Lower lobe of right lung (tissue), 2 donors: Measurements from ENCODE around the gene FRRS1L. TPM values are rescaled to one million over a fixed set of nuclear protein-coding genes. Genes with fewer than 3 reads are reported as not detected.
A peak's percentile ranks its signal among the peaks of the same experiment; 100 is the strongest.

ENCODE experiments used
- ATAC-seq, 2 donors: fragments of 200-7000 bp; cut with Tn5 transposase; one replicate each; pipeline ENCODE4 v1.9.1; 2020 to 2022; ENCODE audit warnings: mild to moderate bottlenecking in 2 of 2, moderate library complexity in 2 of 2
- DNase-seq: peaks from one replicate; pipeline ENCODE4 v3.0.0-alpha.2; 2020
- H3K27ac ChIP-seq: fragments of 200-600 bp; one replicate; pipeline ENCODE4 v1.8.0; 2022
- H3K27me3 ChIP-seq: fragments of 200-600 bp; one replicate; pipeline ENCODE4 v1.8.0; 2022; ENCODE audit warnings: low read depth
- H3K36me3 ChIP-seq: fragments of 200-600 bp; one replicate; pipeline ENCODE4 v1.8.0; 2022; ENCODE audit warnings: mild to moderate bottlenecking
- H3K4me1 ChIP-seq: fragments of 200-600 bp; one replicate; pipeline ENCODE4 v1.8.0; 2022
- H3K4me3 ChIP-seq: fragments of 200-600 bp; one replicate; pipeline ENCODE4 v1.8.0; 2022; ENCODE audit warnings: mild to moderate bottlenecking
- H3K9me3 ChIP-seq: fragments of 200-600 bp; one replicate; pipeline ENCODE4 v1.8.0; 2022
- intact Hi-C: fragments of 100-400 bp; cut with DNase I; formaldehyde crosslinking; loops from one replicate; pipeline ENCODE4 v1.11.0; 2022
- total RNA-seq: library from RNA; stranded (reverse); fragmentation: NEBNext Ultra II Directional; extraction: Animal tissue kit (Norgen Biotek cat#: 25700); gene quantifications from one replicate; pipeline ENCODE4 v1.2.1, GENCODE V29; 2021
- TF ChIP-seq, protein P1 (sequence below): fragments of 200-600 bp; IDR thresholded peaks from one replicate; pipeline ENCODE4 v1.8.0; 2022; ENCODE audit warnings: antibody characterized with exemption, mild to moderate bottlenecking
- donor health status: DM: no; HTN: yes; CAD: no; lungs with severe emphysema.

The FRRS1L gene
- total RNA-seq, 1 donor from 2014 or later = 0.06 TPM

GRCh38 chr9:109101202-109101595 is 65.8 kb downstream of the FRRS1L start:
- intact Hi-C loops = no loop called here
- H3K27me3 ChIP-seq = no peaks in the 10 kb centered on the region
- DNase-seq = no peak
- ATAC-seq = no peak
- TF ChIP-seq, protein P1, sequence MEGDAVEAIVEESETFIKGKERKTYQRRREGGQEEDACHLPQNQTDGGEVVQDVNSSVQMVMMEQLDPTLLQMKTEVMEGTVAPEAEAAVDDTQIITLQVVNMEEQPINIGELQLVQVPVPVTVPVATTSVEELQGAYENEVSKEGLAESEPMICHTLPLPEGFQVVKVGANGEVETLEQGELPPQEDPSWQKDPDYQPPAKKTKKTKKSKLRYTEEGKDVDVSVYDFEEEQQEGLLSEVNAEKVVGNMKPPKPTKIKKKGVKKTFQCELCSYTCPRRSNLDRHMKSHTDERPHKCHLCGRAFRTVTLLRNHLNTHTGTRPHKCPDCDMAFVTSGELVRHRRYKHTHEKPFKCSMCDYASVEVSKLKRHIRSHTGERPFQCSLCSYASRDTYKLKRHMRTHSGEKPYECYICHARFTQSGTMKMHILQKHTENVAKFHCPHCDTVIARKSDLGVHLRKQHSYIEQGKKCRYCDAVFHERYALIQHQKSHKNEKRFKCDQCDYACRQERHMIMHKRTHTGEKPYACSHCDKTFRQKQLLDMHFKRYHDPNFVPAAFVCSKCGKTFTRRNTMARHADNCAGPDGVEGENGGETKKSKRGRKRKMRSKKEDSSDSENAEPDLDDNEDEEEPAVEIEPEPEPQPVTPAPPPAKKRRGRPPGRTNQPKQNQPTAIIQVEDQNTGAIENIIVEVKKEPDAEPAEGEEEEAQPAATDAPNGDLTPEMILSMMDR = no peak
- H3K9me3 ChIP-seq = no peaks in the 10 kb centered on the region
- H3K27ac ChIP-seq = peak overlapping the region; percentile 22
- no peak overlapping the region for H3K4me3 ChIP-seq
- peaks cover 23% of the 10 kb centered on the region for H3K36me3 ChIP-seq
- H3K4me1 ChIP-seq = peaks cover 62% of the 10 kb centered on the region

DNA sequence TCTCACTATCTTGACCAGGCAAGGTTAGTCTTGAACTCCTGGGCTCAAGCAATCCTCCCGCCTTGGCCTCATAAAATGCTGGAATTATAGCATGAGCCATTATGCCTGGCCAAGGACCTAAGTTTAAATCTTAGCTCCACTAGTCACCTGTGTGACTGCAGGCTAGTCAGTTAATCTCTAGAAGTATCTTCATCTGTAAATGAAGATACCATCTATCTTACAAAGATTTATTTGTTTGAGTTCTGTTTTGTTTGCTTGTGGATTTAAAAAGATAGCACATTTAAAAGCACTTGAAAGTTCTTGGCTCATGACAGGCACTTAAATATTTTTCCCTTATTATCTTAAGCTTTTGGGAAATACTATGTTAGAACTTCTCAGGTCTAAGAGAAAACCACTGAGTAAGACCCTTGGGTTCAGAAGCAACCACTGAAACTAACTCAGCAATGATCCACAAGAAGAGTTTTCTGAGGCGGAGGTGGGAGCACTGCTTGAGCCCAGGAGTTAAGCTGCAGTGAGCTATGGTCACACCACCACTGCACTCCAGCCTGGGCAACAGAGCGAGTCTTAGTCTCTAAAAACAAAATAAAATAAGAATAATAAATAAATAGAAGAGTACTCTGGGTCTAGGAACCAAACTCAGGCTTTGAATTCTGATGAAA is 66.4 kb downstream of the FRRS1L start:
- ATAC-seq (no peak), DNase-seq (no peak)
- Histone ChIP-seq H3K4me1 (peaks cover 67% of the 10 kb centered on the region), H3K27ac (no peak overlapping the region), H3K4me3 (no peak overlapping the region), H3K36me3 (peaks cover 24% of the 10 kb centered on the region), H3K27me3 (no peaks in the 10 kb centered on the region), H3K9me3 (no peaks in the 10 kb centered on the region)
- intact Hi-C loops = no loop called here
- TF ChIP-seq, protein P1 = no peak

DNA sequence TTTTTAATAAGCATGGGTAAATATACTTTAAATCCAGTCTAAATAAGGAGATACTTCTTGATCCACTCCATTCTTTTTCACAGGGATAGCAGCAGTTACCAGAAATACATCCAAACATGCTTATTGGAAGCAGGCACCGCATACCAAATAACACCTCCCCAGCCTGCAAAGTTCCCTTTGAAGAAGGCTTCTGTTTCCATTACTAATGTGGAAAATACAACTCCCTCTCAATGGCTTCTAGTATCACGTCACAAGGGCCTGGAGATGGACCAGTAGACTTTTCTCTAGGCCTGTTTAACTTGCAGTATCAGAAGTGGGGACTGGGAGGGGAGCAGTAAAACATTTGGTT is 68.1 kb downstream of the FRRS1L start:
- H3K27ac ChIP-seq = peak overlapping the region; percentile 46
- peaks cover 19% of the 10 kb centered on the region for H3K36me3 ChIP-seq
- intact Hi-C loops = no loop called here
- H3K27me3 ChIP-seq = no peaks in the 10 kb centered on the region
- no peak for DNase-seq
- H3K4me1 ChIP-seq = peaks cover 83% of the 10 kb centered on the region
- TF ChIP-seq, protein P1 = no peak
- H3K4me3 ChIP-seq = no peak overlapping the region
- ATAC-seq = no peak
- no peaks in the 10 kb centered on the region for H3K9me3 ChIP-seq

DNA sequence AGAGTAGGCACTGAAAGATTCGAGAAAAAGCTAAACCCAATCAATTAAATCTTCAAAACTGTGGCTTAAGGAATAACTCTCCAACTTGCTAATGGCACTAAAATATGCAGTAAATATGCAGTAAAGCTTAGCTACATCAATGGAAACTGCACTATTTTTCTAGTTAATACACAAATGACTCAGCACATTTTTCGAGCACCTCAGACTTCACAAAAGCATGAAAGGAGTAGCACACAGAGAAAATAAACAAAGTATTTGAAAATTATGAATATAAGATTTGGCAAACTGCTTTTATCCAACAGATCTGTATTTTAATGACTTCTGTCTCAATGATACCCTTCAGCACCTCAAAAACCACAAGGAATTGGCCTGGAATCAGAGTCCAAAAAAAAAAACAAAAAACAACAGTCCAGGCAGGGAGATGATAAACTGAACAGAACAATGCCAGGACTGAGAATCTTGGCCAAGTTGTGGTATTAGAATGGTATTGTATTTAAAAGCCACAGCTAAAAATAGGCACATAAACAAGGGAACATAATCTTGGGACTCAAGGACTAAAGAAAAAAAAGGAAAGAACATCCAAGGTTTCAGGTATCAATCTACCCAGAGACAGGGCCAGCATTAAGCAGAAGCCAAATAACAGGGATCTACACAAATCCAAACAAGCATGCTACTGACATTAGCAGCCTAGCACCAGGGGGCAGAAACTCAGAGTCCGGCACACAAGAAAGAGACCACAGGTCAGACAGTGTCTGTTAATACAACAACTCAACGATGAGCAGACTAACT is 68.7 kb downstream of the FRRS1L start:
- H3K27ac ChIP-seq = peak overlapping the region; percentile 46
- peaks cover 14% of the 10 kb centered on the region for H3K36me3 ChIP-seq
- ATAC-seq = peak; percentile 20 to 45
- DNase-seq = no peak
- H3K9me3 ChIP-seq = no peaks in the 10 kb centered on the region
- H3K4me3 ChIP-seq = no peak overlapping the region
- H3K27me3 ChIP-seq = no peaks in the 10 kb centered on the region
- TF ChIP-seq, protein P1 = no peak
- intact Hi-C loops = no loop called here
- peaks cover 83% of the 10 kb centered on the region for H3K4me1 ChIP-seq

DNA sequence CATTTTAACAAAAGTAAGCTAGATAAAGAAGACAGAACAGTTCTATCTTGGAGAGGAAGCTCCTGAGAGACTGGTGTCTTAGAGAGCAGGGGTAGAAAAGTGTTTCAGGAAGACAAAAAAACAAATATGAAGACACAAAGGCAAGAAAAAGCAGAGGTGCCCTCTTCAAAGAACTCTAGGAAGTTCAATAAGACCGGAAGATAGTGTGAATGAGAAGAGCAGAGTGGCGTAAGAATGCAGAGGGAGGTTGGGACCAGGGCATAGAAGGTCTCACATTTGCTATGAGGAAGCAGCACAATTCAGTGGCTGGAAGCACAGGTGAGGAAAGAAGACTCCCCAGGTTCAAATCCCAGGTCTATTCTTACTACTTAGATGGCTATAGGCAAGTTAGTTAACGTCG is 69.9 kb downstream of the FRRS1L start:
- peaks cover 26% of the 10 kb centered on the region for H3K36me3 ChIP-seq
- no peak overlapping the region for H3K27ac ChIP-seq
- no peak overlapping the region for H3K4me3 ChIP-seq
- TF ChIP-seq, protein P1 = no peak
- no peak for ATAC-seq
- no peaks in the 10 kb centered on the region for H3K27me3 ChIP-seq
- H3K4me1 ChIP-seq = peaks cover 78% of the 10 kb centered on the region
- intact Hi-C loops = no loop called here
- no peak for DNase-seq
- no peaks in the 10 kb centered on the region for H3K9me3 ChIP-seq
